Activated naive CD4-positive, alpha-beta T cell treated with Interleukin-2 at 50 U/mL for 16 hours (primary cell): ENCODE measurements around the gene SLC15A4.

ENCODE experiments used
- DNase-seq: peaks from one replicate; pipeline ENCODE4 v3.0.0-alpha.2; 2020

Gene SLC15A4

GRCh38 chr12:128791395-128792322, 32.1 kb downstream of the SLC15A4 start:
- DNase-seq, result no peak

GRCh38 chr12:128790653-128791373, 32.9 kb downstream of the SLC15A4 start:
- no peak for DNase-seq

- no peak for DNase-seq
These were observed 33.5 kb downstream of the SLC15A4 start for GRCh38 chr12:128790221-128790620.

GRCh38 chr12:128789356-128789929, 34.3 kb downstream of the SLC15A4 start:
- no peak for DNase-seq

GRCh38 chr12:128787827-128788226, 35.9 kb downstream of the SLC15A4 start:
- no peak for DNase-seq

- no peak for DNase-seq
These were observed 36.9 kb downstream of the SLC15A4 start for GRCh38 chr12:128786741-128787391.

- DNase-seq, result no peak
These were observed 39.6 kb downstream of the SLC15A4 start for GRCh38 chr12:128784030-128784760.

GRCh38 chr12:128783129-128783574, 40.6 kb downstream of the SLC15A4 start:
- peak; percentile 18 for DNase-seq

GRCh38 chr12:128779901-128780300, 43.9 kb downstream of the SLC15A4 start:
- DNase-seq, result no peak

GRCh38 chr12:128772249-128772648, 51.5 kb downstream of the SLC15A4 start:
- no peak for DNase-seq

- no peak for DNase-seq
These were observed 52.1 kb downstream of the SLC15A4 start for GRCh38 chr12:128771681-128772080.

GRCh38 chr12:128767518-128767917, 56.2 kb downstream of the SLC15A4 start:
- no peak for DNase-seq

GRCh38 chr12:128766738-128767501, 56.8 kb downstream of the SLC15A4 start:
- no peak for DNase-seq

GRCh38 chr12:128763395-128763794, 60.4 kb downstream of the SLC15A4 start:
- DNase-seq, result no peak

- DNase-seq, result no peak
These were observed 62.4 kb downstream of the SLC15A4 start for GRCh38 chr12:128761379-128761790.

GRCh38 chr12:128755566-128755965, 68.2 kb downstream of the SLC15A4 start:
- DNase-seq, result no peak

GRCh38 chr12:128754275-128754674, 69.5 kb downstream of the SLC15A4 start:
- no peak for DNase-seq

- DNase-seq, result no peak
These were observed 70.3 kb downstream of the SLC15A4 start for GRCh38 chr12:128753438-128753837.

GRCh38 chr12:128752386-128752785, 71.4 kb downstream of the SLC15A4 start:
- no peak for DNase-seq

- DNase-seq, result no peak
These were observed 76.3 kb downstream of the SLC15A4 start for GRCh38 chr12:128747441-128747840.
